SU-DHL-6 (cell line): Measurements from ENCODE around the gene TRIM42.

Source experiments
- H2AFZ ChIP-seq: fragments of 200-600 bp; sonication (generic); 2 replicates; pipeline ENCODE4 v1.6.1; 2014; ENCODE audit warnings: low read depth, mild to moderate bottlenecking, moderate library complexity, mixed read lengths, antibody characterized with exemption, low read length; ENCODE audit not compliant: severe bottlenecking
- H3F3A ChIP-seq: fragments of 200-600 bp; shearing (Covaris generic); 2 replicates; pipeline ENCODE4 v1.6.0; 2016; ENCODE audit warnings: antibody characterized with exemption, mild to moderate bottlenecking; ENCODE audit not compliant: insufficient read depth
- H3K27ac ChIP-seq: fragments of 200-600 bp; sonication (generic); 2 replicates; pipeline ENCODE4 v1.5.1; 2016; ENCODE audit warnings: low read depth, mild to moderate bottlenecking, low read length, moderate library complexity, mixed read lengths
- H3K27me3 ChIP-seq: fragments of 200-600 bp; sonication (generic), shearing (Covaris generic); 2 replicates; pipeline ENCODE4 v1.6.0; 2014; ENCODE audit warnings: mild to moderate bottlenecking, low read length
- H3K36me3 ChIP-seq: fragments of 200-600 bp; sonication (generic); 2 replicates; pipeline ENCODE4 v1.6.1; 2014; ENCODE audit warnings: mild to moderate bottlenecking, low read length, mixed read lengths
- H3K4me2 ChIP-seq: fragments of 300-600, 200-600 bp; shearing (Covaris generic), sonication (generic); 2 replicates; pipeline ENCODE4 v1.6.0; 2014; ENCODE audit warnings: low read length, low read depth, mild to moderate bottlenecking; ENCODE audit not compliant: poor library complexity, severe bottlenecking
- H3K4me3 ChIP-seq: fragments of 200-600 bp; sonication (generic); 2 replicates; pipeline ENCODE4 v1.5.1; 2014; ENCODE audit warnings: antibody characterized with exemption, low read length, mild to moderate bottlenecking, mixed read lengths; ENCODE audit not compliant: insufficient read depth, poor library complexity, severe bottlenecking
- H3K79me2 ChIP-seq: fragments of 200-600 bp; sonication (generic); 2 replicates; pipeline ENCODE4 v1.6.1; 2014; ENCODE audit warnings: mild to moderate bottlenecking, low read length, moderate library complexity; ENCODE audit not compliant: insufficient read depth
- H3K9ac ChIP-seq: fragments of 200-600 bp; sonication (generic); 2 replicates; pipeline ENCODE4 v1.7.0; 2014; ENCODE audit warnings: mild to moderate bottlenecking, low read length
- H3K9me2 ChIP-seq: fragments of 200-600 bp; sonication (generic); replicated peaks from 2 replicates; pipeline ENCODE4 v1.6.1; 2014; ENCODE audit warnings: low read length; ENCODE audit not compliant: insufficient read depth
- H3K9me3 ChIP-seq: fragments of 200-600 bp; sonication (generic); 2 replicates; pipeline ENCODE4 v1.6.1; 2014; ENCODE audit warnings: low read length, mixed read lengths; ENCODE audit not compliant: insufficient read depth
- H4K20me1 ChIP-seq: fragments of 200-600 bp; sonication (generic); 2 replicates; pipeline ENCODE4 v1.6.1; 2014; ENCODE audit warnings: low read depth, mild to moderate bottlenecking, antibody characterized with exemption, low read length, moderate library complexity, mixed read lengths
- EZH2phosphoT487 ChIP-seq: fragments of 200-600 bp; sonication (generic), shearing (Covaris generic); conservative IDR thresholded peaks from 2 replicates; pipeline ENCODE4 v1.6.1; 2018; ENCODE audit warnings: mild to moderate bottlenecking, antibody characterized with exemption, low read length, moderate library complexity, mixed read lengths
- TF ChIP-seq, protein P1 (sequence below): fragments of 200-600 bp; sonication (generic); IDR thresholded peaks from one replicate; pipeline ENCODE4 v1.5.1; 2017; ENCODE audit warnings: antibody characterized with exemption, mild to moderate bottlenecking, low read length, moderate library complexity; ENCODE audit not compliant: insufficient read depth, poor library complexity, severe bottlenecking

Gene TRIM42

DNA sequence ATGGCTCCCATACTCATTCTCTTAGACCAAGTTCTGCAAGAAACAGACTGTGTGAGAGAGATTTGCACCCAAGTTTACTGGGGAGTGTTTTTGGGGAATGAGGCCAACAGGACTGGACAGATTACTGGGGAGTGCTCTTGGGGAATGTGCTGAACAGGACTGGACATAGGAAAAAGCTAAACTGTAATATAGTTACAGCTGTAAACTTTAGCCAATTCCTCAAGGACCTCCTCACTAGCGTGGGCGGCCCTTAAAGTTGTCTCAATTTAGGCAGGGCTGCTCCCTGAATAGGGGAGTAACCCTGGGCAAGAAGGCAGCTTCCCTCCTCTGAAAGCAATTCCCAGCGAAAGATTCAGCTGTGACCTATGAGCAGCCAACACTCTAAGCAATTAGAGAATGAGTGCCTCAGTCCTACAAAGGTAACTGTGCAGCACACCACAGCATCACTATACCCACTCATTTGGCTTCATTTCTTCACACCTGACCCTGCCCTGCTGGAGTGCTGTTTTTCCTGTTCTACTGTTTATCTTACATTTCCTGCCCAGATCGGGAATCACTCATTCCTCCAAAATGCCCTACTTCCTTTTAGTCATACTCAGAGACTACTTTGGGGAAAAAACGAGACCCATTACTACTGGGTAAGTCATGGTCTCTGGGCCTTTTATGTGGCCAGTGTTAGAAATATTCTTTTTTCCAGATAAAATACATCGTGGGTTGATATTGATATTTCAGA, 41.3 kb upstream of the TRIM42 start:
- Histone ChIP-seq H3K9ac (no peak overlapping the region), H3F3A (no peaks in the 10 kb centered on the region), H3K9me3 (no peaks in the 10 kb centered on the region), H3K27ac (no peak overlapping the region), H2AFZ (no peak overlapping the region), H3K79me2 (no peaks in the 10 kb centered on the region), H4K20me1 (no peaks in the 10 kb centered on the region), H3K4me3 (no peak overlapping the region), H3K9me2 (no peaks in the 10 kb centered on the region), H3K36me3 (no peaks in the 10 kb centered on the region), H3K27me3 (no peaks in the 10 kb centered on the region), H3K4me2 (no peak overlapping the region)
- TF ChIP-seq, protein P1, sequence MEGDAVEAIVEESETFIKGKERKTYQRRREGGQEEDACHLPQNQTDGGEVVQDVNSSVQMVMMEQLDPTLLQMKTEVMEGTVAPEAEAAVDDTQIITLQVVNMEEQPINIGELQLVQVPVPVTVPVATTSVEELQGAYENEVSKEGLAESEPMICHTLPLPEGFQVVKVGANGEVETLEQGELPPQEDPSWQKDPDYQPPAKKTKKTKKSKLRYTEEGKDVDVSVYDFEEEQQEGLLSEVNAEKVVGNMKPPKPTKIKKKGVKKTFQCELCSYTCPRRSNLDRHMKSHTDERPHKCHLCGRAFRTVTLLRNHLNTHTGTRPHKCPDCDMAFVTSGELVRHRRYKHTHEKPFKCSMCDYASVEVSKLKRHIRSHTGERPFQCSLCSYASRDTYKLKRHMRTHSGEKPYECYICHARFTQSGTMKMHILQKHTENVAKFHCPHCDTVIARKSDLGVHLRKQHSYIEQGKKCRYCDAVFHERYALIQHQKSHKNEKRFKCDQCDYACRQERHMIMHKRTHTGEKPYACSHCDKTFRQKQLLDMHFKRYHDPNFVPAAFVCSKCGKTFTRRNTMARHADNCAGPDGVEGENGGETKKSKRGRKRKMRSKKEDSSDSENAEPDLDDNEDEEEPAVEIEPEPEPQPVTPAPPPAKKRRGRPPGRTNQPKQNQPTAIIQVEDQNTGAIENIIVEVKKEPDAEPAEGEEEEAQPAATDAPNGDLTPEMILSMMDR: no peak
- TF ChIP-seq EZH2phosphoT487: no peak

DNA sequence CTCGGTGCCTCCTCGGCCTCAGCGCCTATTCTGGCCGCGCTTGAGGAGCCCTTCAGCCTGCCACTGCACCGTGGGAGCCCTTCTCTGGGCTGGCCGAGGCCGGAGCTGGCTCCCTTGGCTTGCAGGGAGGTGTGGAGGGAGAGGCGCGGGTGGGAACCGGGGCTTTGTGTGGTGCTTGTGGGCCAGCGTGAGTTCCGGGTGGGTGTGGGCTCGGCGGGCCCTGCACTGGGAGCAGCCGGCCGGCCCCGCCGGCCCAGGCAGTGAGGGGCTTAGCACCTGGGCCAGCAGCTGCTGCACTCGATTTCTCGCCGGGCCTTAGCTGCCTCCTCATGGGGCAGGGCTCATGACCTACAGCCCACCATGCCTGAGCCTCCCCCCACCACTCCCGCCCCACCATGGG, 26.6 kb upstream of the TRIM42 start:
- H2AFZ ChIP-seq: no peak overlapping the region
- no peaks in the 10 kb centered on the region for H3K9me2 ChIP-seq
- no peaks in the 10 kb centered on the region for H3K9me3 ChIP-seq
- no peaks in the 10 kb centered on the region for H3F3A ChIP-seq
- no peaks in the 10 kb centered on the region for H3K36me3 ChIP-seq
- no peaks in the 10 kb centered on the region for H3K79me2 ChIP-seq
- H3K27ac ChIP-seq: no peak overlapping the region
- TF ChIP-seq, protein P1: no peak
- no peak overlapping the region for H3K4me3 ChIP-seq
- H3K27me3 ChIP-seq: no peaks in the 10 kb centered on the region
- no peaks in the 10 kb centered on the region for H4K20me1 ChIP-seq
- no peak overlapping the region for H3K4me2 ChIP-seq
- H3K9ac ChIP-seq: no peak overlapping the region

DNA sequence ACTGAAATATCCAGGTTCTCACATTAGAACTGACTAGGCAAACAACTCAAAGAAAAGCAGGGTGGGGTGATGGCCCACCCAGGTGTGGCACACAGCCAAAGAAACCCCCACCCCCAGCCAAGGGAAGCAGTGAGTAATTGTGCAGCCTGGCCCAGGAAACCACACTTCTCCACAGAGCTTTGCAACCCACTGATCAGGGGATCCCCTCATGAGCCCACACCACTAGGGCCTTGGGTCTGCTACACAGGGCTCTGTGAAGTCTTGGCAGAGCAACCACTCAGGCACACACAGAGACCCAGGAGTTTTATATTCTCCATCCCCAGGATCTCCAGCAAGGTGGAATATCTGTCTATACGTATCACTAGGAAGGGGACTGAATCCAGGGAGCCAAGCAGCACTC, 22.2 kb upstream of the TRIM42 start:
- Histone ChIP-seq H3K27ac (no peak overlapping the region), H3K36me3 (no peaks in the 10 kb centered on the region), H3K4me3 (no peak overlapping the region), H3K27me3 (no peaks in the 10 kb centered on the region), H3K4me2 (no peak overlapping the region), H3K79me2 (no peaks in the 10 kb centered on the region), H3K9ac (no peak overlapping the region), H3F3A (no peaks in the 10 kb centered on the region), H3K9me2 (no peaks in the 10 kb centered on the region), H4K20me1 (no peaks in the 10 kb centered on the region), H3K9me3 (no peaks in the 10 kb centered on the region), H2AFZ (no peak overlapping the region)
- TF ChIP-seq, protein P1: no peak
- no peak for TF ChIP-seq EZH2phosphoT487
